NCI-H748 treated with DMSO at 0.1 percent for 48 hours (cell line): ENCODE results near the gene MRPL38.

Source experiments
- DNase-seq: peaks from one replicate; lab custom pipeline; 2025; lab: John Stamatoyannopoulos, UW

The MRPL38 gene

DNA sequence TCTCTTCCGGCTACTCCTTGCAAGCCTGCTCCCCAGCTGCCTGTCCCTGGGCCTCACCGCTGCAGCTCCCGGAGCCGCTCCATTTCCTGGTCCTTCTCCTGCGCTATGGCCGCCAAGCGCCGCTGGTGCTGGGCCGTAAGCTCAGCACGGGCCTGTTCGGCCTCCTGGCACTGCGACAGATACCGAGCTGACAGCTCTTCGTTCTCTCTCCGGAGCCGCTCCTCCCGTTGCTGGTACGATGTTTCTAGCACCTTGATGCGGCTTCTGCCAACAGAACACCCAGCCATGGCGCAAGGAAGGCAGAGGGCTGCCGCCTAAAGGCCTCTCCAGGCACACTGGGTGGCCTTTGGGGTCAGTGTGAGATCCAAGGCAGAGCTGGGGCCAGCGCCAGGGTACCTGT is 14.9 kb upstream of the MRPL38 start:
- no peak for DNase-seq

GRCh38 chr17:75917917-75918445 is 13.3 kb upstream of the MRPL38 start:
- no peak for DNase-seq

DNA sequence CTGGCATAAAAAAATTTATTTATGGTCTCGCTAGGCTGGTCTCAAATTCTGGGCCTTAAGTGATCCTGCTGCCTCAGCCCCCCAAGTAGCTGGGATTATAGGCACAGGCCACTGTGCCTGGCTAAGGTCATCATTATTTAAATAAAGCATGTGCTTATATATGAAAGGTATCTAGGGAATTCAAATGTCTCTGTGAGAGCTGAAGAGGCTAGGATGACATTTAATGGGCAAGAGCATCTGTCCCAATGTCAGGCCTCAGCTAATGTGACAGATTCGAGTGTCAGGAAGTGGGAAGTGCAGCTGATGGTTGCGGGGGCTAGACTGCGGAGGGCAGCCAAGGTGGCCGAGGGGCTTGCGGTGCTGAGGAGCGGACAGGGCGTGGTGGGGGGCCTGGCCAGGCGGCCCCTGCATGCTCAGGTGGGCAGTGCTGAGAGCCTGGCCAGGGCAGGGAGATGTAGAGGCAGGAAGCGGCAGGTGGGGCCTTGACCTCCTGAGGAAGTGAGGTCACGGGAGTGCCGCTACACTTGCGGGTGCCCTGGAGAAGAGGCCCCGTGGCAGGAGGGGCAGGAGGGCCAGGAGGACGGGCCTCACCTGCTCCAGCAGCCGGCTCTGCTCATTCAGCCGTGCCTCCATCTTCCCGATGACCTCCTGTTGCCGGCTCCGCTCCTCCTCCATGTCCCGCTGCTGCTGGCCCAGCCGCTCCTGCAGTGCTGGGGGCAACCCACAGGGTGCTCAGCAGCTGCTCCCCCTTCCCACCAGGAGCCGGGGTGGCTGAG is 12.6 kb upstream of the MRPL38 start:
- DNase-seq = no peak

- no peak for DNase-seq
These were observed 10.6 kb upstream of the MRPL38 start for GRCh38 chr17:75915268-75915667.

DNA sequence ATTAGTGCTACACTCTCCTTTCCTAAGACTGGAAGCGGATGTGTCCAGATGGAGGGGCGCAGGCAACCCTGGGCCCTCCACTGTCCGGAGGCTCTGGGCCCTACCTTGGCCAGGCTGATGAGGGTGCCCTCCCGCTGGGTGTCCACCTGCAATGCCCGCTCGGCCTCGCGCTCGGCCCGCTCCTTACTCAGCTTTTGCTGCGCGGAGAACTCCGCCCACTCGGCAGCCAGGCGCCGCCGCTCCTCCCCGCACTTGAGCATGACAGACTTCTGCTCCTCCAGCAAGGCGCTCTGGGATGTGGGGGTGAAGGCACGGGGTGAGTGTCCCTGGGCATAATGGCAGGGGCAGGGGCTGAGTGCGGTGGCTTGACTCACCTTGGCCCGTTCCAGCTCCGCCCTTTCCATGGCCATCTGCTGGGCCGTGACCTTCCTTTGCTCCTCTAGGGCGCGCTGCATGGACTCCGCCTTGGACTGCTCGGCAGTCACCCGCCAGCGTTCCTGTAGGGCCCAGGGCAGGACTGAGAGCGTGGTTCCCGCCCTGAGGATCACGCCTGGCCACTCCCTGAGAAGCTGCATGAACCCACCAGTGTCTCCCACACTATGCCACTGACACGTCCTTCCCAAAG is 10.1 kb upstream of the MRPL38 start:
- DNase-seq = no peak

GRCh38 chr17:75913537-75914210 is 9.0 kb upstream of the MRPL38 start:
- DNase-seq = no peak

DNA sequence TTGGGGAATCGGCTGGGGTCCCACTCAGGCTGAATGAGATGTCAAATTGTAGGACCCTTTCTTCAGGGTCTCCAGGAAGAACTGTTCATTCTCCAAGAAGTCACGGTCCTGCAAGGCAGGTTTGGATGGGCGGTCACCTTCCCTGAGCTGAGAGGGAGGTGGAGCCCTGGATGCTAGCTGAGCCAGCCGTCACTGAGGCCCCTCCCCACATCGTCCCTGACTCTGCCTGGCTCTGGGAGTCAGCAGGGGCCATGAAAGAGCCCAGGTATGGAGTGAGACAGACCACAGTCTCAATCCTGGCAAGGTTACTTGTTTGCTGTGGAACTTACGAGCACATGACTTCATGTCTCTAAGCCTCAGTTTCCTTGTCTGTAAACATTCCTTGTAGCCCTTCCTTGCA is 6.0 kb upstream of the MRPL38 start:
- no peak for DNase-seq

DNA sequence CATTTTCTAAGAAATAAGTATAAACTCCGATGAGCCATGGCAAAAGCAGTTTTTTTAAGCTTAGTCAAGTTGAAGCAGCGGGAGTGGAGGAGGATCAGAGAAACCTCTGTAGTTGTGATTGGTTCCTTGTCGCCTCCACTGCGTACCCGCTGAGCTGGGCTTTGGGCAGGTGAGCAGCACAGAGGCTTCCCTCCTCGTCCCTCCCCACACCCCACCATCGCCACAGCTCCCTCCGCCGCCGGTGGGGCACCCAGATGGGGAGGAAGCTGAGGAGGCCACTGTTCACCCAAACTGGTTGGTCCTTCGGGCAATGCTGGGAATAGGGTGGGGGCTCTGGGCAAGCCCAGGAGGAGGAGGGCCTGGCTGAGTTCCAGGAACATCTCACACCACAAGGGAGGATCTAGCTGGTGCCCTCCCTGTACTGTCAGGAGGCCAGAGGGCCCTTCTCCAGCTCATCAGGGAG is 5.2 kb upstream of the MRPL38 start:
- DNase-seq = peak; percentile 8

DNA sequence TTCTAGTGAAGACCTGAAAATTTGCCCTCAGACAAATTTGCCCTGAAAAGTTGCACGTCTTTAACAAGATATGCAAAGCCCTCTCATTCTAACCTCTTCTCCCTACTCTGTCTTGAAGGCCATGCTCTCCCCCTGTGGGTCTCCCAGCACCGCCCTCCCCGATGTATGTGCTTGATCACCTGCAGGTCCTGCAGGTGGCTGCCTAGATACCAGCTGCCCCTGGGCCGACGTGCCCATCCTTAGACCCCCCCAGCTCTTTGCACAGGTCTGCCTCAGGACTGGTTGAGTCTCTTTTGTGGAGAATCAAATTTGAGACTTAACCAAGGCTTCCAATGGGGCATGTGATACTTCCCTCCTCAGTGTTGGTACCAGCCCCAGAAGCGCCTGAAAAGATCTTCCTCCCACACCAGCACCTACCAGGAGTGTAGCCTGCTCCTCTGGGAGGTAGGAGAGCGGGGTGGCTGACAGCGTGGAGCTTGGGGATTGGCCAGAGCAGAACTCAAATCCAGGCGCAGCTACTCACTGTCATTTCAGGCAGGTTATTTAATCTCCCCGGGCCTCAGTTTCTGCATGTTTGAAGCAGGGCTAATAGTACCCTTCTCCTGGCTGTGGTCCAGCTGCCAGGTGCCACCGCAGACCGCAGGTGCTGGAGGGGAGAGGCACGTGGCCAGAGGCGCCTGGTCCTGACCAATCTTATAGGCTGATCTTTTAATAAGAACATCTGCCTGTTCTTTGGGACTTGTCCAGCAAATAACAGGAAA is 4.5 kb upstream of the MRPL38 start:
- peak; percentile 25 for DNase-seq

GRCh38 chr17:75908201-75908600 is 3.5 kb upstream of the MRPL38 start:
- no peak for DNase-seq

DNA sequence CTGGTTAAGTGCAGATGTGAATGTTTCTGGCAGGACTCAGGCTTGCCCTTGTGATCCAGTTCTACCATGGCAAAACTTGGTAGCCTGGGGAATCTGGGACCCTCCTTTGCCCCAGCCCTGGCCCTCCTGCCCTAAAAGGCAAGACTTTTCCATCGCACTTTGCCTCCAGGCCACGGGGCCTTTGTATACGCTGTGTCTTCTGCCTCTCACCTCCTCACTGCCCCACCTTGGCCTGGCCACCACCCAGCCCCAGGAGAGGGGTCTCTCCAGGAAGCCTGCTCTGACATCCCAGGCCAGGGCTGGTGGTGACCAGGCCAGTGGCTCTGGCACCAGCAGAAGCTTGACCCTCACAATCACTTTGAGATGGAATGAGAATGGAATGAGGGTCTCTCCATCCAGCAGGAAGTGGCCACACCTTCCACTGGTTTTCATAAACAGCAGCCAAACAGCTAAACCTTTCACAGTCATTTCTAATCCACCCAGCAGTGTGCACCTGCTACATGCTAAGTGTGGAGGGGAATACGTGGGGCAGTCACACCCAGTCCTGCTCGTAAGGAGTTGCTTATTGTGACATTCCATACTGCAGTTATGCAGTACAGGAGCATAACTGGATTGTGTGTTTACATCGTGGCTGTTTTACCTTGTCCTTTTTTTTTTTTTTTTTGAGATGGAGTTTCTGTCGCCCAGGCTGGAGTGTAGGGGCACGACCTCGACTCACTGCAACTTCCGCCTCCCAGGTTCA is 1.6 kb upstream of the MRPL38 start:
- DNase-seq = no peak

- DNase-seq = no peak
These were observed 2.3 kb downstream of the MRPL38 start for GRCh38 chr17:75902406-75902805.

DNA sequence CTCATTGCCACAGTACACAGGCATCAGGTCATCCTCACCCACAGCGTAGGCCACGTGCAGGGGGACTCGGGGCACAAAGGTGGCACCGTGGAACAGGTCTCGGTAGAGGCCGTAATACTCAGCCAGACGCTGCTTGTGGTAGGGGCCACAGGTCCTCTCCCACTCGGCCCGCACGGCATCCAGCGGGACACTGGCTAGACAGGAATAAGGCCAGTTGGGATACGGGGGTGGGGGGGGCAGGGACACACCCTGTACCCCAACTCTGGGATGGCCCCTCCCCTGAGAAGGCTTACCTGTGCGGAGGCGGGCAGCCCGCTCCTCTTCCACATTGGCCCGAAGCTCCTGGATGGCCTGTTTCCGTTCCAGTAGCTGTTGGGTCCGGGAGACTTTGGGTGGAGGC is 3.0 kb downstream of the MRPL38 start:
- DNase-seq = no peak

GRCh38 chr17:75900691-75901533 is 3.8 kb downstream of the MRPL38 start:
- DNase-seq = no peak

DNA sequence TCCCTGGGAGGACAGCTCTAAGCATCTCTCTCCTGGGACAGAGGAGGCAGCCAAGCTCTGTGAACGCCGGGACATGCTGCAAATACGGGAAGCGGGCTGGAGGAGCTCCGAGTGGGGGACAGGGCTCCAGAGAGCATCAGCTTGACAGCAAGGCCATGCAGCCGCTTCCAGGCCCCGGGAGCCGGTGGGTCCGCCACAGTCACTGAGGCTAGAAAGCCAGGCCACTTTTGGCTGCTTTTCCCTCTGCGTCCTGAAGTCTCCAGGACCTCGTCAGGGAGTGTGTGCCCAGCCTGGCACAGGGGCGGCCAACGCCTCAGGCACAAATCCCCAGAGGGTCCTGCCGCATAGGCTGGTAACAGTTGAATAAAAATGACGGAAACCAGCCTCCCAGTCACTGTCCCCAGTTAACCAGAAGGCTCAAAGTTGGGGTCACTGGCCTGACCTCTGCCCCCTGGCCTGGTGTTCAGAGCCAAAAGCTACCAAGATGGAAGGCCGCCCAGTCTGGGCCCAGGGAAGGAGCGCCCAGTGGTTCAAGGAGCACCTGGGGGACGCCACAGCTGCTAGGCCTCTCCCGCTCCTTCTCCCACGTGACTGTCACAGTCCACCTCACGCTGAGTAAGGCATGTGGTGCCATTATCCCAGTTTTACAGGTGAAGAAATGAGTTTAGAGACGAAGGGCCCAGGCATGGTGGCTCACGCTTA is 4.8 kb downstream of the MRPL38 start:
- DNase-seq = no peak

DNA sequence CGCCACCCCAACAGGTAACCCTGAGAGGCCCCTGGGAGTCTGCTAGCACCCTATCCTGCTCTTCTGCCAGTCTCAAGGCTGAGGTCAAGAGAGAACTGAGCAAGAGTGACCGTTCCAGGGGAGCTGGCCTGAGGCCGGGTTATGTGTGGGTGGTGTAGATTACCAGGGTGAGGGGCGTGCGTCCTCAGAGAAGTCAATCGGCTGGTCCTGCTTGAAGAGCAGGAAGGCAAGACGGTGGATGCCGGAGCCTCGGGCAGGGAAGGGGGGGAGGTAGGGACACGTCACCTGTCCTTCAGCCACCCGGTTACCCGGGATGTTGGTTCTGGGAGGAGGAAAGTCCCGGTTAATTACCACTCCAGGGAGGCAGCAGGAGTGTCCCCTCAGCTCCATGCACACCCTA is 5.3 kb downstream of the MRPL38 start:
- no peak for DNase-seq

- no peak for DNase-seq
These were observed 5.9 kb downstream of the MRPL38 start for GRCh38 chr17:75898791-75899190.

GRCh38 chr17:75898065-75898464 is 6.6 kb downstream of the MRPL38 start:
- no peak for DNase-seq

- no peak for DNase-seq
These were observed 7.3 kb downstream of the MRPL38 start for GRCh38 chr17:75897160-75898019.
